Neutrophil (primary cell): ENCODE data around the gene CHMP1B.

Experiments used
- H3K27ac ChIP-seq: fragments of 200-600 bp; sonication (generic); 2 replicates; pipeline ENCODE4 v1.5.1; 2016; ENCODE audit warnings: mild to moderate bottlenecking, moderate library complexity
- H3K27me3 ChIP-seq: fragments of 200-600 bp; sonication (generic); 2 replicates; pipeline ENCODE4 v1.6.0; 2016; ENCODE audit warnings: mild to moderate bottlenecking
- H3K36me3 ChIP-seq: fragments of 200-600 bp; sonication (generic); 2 replicates; pipeline ENCODE4 v1.5.1; 2017
- H3K4me1 ChIP-seq, 2 experiments: fragments of 200-600 bp in 1 of 2; sonication (generic) in 1 of 2; 1 replicate in 1 of 2; 2 replicates in 1 of 2; pipeline versions ENCODE4 v1.5.1 to v1.6.1; 2013 to 2016; ENCODE audit warnings: low read depth in 1 of 2, low read length in 1 of 2, mild to moderate bottlenecking in 1 of 2, moderate library complexity in 1 of 2; ENCODE audit not compliant: control insufficient read depth in 1 of 2, insufficient read depth in 1 of 2
- H3K4me3 ChIP-seq, 2 experiments: fragments of 200-600 bp in 1 of 2; sonication (generic) in 1 of 2; 1 replicate in 1 of 2; 2 replicates in 1 of 2; pipeline ENCODE4 v1.5.1; 2013 to 2016; ENCODE audit warnings: low read depth in 1 of 2, low read length in 1 of 2, mild to moderate bottlenecking in 1 of 2, moderate library complexity in 1 of 2
- H3K9me3 ChIP-seq: fragments of 200-600 bp; sonication (generic); 2 replicates; pipeline ENCODE4 v1.5.1; 2016
- CTCF ChIP-seq: fragments of 200-600 bp; sonication (generic); IDR thresholded peaks from 2 replicates; pipeline ENCODE4 v1.5.1; 2016; ENCODE audit warnings: antibody characterized with exemption

Gene CHMP1B

GRCh38 chr18:11868230-11868629, 17.0 kb downstream of the CHMP1B start:
- Histone ChIP-seq H3K4me1 (no peaks in the 10 kb centered on the region), H3K36me3 (no peaks in the 10 kb centered on the region), H3K27me3 (peaks cover 48% of the 10 kb centered on the region), H3K9me3 (no peaks in the 10 kb centered on the region), H3K27ac (no peak overlapping the region), H3K4me3 (no peak overlapping the region)
- TF ChIP-seq CTCF, result no peak

DNA sequence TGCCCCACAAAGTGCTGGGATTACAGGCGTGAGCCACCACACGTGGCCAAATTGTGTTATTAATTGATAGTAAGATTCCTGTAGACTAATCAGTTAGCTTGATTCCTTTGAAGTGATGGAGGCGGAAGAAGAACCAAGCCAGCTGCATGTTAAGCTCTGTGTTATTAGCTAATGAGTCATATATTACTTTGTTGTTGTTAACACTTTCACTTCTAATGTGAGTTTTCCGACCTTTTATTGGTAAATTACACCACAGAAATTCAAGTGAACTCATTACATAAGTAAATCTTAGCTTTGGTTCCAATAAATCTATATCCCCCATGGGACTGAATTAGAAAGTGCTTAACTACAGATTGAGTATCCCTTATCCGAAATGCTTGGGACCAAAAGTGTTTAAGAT, 20.3 kb downstream of the CHMP1B start:
- no peak overlapping the region for H3K27ac ChIP-seq
- H3K27me3 ChIP-seq, result peaks cover 33% of the 10 kb centered on the region
- no peaks in the 10 kb centered on the region for H3K9me3 ChIP-seq
- H3K4me3 ChIP-seq, result no peak overlapping the region
- H3K36me3 ChIP-seq, result peaks cover 9% of the 10 kb centered on the region
- no peaks in the 10 kb centered on the region for H3K4me1 ChIP-seq
- TF ChIP-seq CTCF, result no peak

- peak; percentile 15 for TF ChIP-seq CTCF
- Histone ChIP-seq H3K4me1 (no peaks in the 10 kb centered on the region), H3K36me3 (peaks cover 18% of the 10 kb centered on the region)
These were observed 21.4 kb downstream of the CHMP1B start for GRCh38 chr18:11872479-11873136.

DNA sequence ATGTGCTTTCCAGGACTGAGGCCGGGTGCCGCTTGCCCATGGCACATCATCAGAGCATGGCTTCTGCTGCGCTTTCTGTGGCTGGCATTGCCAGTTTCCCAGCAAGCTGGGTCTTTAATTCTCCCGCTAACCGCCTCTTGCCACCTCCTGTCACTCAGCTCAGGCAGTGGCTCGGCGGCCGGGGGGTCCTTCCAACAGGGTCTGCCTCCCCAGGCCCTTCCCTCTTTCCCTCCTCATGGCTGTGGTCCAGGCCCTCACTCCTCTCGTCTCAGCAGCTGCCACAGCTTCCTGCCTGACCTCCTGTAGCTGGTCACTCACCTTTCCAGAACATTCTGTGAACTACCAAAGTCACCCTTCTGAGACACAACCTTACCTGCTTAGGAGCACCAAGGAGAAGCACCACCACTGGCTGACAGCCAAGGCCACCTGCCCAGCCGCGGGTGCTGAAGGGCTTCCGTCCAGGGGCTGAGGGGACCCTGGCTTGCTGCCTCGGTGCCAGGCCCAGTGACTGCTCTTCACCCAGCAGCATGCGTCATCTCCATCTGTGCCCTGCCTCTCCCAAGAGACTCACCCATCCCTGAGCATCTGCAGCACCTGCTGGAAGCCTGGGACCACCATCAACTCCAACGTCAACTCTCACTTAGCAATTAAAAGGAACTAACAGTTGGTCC, 22.6 kb downstream of the CHMP1B start:
- no peak overlapping the region for H3K4me3 ChIP-seq
- H3K36me3 ChIP-seq, result peaks cover 28% of the 10 kb centered on the region
- TF ChIP-seq CTCF, result no peak
- no peak overlapping the region for H3K27ac ChIP-seq
- peaks cover 33% of the 10 kb centered on the region for H3K27me3 ChIP-seq
- H3K4me1 ChIP-seq, result no peaks in the 10 kb centered on the region
- no peaks in the 10 kb centered on the region for H3K9me3 ChIP-seq

More at GRCh38 chr18:11872479-11873136, 21.4 kb downstream of the CHMP1B start:
- H3K4me3 ChIP-seq, result no peak overlapping the region
- H3K9me3 ChIP-seq, result no peaks in the 10 kb centered on the region
- peaks cover 33% of the 10 kb centered on the region for H3K27me3 ChIP-seq
- H3K27ac ChIP-seq, result no peak overlapping the region

DNA sequence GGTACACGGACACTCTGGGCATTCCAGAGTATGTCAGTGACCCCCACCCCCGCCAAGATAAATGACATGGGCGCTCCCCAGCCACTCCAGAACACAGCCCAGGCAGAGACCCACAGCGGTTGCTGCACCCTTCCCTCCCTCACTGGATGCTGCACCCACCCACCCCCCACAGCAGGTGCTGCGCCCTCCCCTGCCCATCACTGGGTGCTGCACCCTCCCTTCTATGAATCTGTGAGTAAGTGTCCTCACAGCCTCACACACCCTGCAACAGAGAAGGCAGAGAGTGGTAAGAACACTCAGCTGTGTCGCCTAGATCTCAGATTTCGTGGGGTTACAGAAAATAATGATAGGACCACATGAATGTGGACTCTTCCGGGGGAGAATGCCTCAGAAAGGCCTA, 23.5 kb downstream of the CHMP1B start:
- Histone ChIP-seq H3K4me3 (no peak overlapping the region), H3K27ac (no peak overlapping the region), H3K36me3 (peaks cover 28% of the 10 kb centered on the region)

More for the DNA sequence above, 23.5 kb downstream of the CHMP1B start:
- Histone ChIP-seq H3K9me3 (no peaks in the 10 kb centered on the region), H3K27me3 (peaks cover 30% of the 10 kb centered on the region), H3K4me1 (no peaks in the 10 kb centered on the region)
- no peak for TF ChIP-seq CTCF
